K562 (cell line): Measurements from ENCODE around the gene TTLL11. TPM values are rescaled to one million over a fixed set of nuclear protein-coding genes. Genes with fewer than 3 reads are reported as not detected.
"Not testable (repeated sequence)": the region's sequence is repeated elsewhere in the genome, so short reads cannot be mapped to it uniquely, and the experiment has no call there.

Source experiments
- ATAC-seq: fragments of 200-7000 bp; cut with Tn5 transposase; 3 replicates; pipeline ENCODE4 v1.9.1; 2020; ENCODE audit warnings: moderate library complexity
- BruUV-seq: library from RNA; stranded (reverse); fragments of 400-500 nt; replicated peaks from 2 replicates; lab custom pipeline; 2021; lab: Mats Ljungman, UMichigan
- CTCF ChIA-PET: fragments of 300-600 bp; formaldehyde crosslinking; extraction: SDS; loops from one replicate; lab custom pipeline; 2021; ENCODE audit warnings: low intra/inter-chr PET ratio; lab: Yijun Ruan, JAX
- POLR2A ChIA-PET: fragments of 300-600, 350-650 bp; sonication (Branson Sonifier 250); formaldehyde crosslinking; extraction: SDS; loops from one replicate; lab custom pipeline; 2021; ENCODE audit warnings: antibody characterized with exemption, inconsistent platforms; lab: Yijun Ruan, JAX
- DNase-seq, 4 experiments: peaks; one replicate each; pipeline versions ENCODE4 v3.0.0 to v3.0.0-alpha.2; 2011 to 2018; ENCODE audit warnings: low spot score in 3 of 4, mixed read lengths in 3 of 4; ENCODE audit errors: extremely low read depth in 1 of 4
- FAIRE-seq: peaks from 2 replicates; lab custom pipeline; 2011; peaks lifted over from hg19 to GRCh38; lab: Jason Lieb, UNC
- H2AFZ ChIP-seq: 2 replicates; pipeline ENCODE4 v1.6.0; 2011; ENCODE audit warnings: low read depth, low read length, control low read depth, inconsistent platforms
- H3K27ac ChIP-seq: fragments of 200-600 bp; 3 replicates; pipeline ENCODE4 v1.8.0; 2011; ENCODE audit warnings: low read depth, mild to moderate bottlenecking, control low read depth, inconsistent platforms, low read length, moderate library complexity, mixed read lengths; ENCODE audit errors: extremely low read depth
- H3K27me3 ChIP-seq, 2 experiments: fragments of 300-600 bp in 1 of 2; 2 replicates in 1 of 2; 3 replicates in 1 of 2; pipeline versions ENCODE4 v1.6.0 to v1.8.0; 2011; ENCODE audit warnings: inconsistent platforms in 2 of 2, low read length in 2 of 2, mild to moderate bottlenecking in 1 of 2, mixed read lengths in 1 of 2, moderate library complexity in 1 of 2; ENCODE audit not compliant: control insufficient read depth in 2 of 2, insufficient read depth in 2 of 2
- H3K36me3 ChIP-seq: fragments of 300-600 bp; 3 replicates; pipeline ENCODE4 v1.8.0; 2011; ENCODE audit warnings: mild to moderate bottlenecking, low read length, inconsistent platforms; ENCODE audit not compliant: control insufficient read depth, insufficient read depth
- H3K4me1 ChIP-seq, 2 experiments: fragments of 200-600 bp in 1 of 2; replicated peaks in 1 of 2; 2 replicates in 1 of 2; 3 replicates in 1 of 2; pipeline versions ENCODE4 v1.5.1 to v1.8.0; 2011; ENCODE audit warnings: inconsistent platforms in 2 of 2, low read length in 2 of 2, mild to moderate bottlenecking in 1 of 2, mixed read lengths in 1 of 2, moderate library complexity in 1 of 2; ENCODE audit not compliant: control insufficient read depth in 2 of 2, insufficient read depth in 2 of 2
- H3K4me2 ChIP-seq: 2 replicates; pipeline ENCODE4 v1.6.1; 2011; ENCODE audit warnings: low read length, control low read depth, inconsistent platforms, mixed read lengths; ENCODE audit not compliant: insufficient read depth
- H3K4me3 ChIP-seq: fragments of 200-600 bp; sonication (generic), shearing (Covaris generic); 2 replicates; pipeline ENCODE4 v1.5.1; 2016; ENCODE audit warnings: control low read depth, inconsistent platforms
- H3K79me2 ChIP-seq: fragments of 200-600 bp; 3 replicates; pipeline ENCODE4 v1.8.0; 2011; ENCODE audit warnings: low read length, inconsistent platforms; ENCODE audit not compliant: control insufficient read depth, insufficient read depth
- H3K9ac ChIP-seq, 2 experiments: 2 replicates each; pipeline versions ENCODE4 v1.6.0 to v1.6.1; 2011; ENCODE audit warnings: low read depth in 2 of 2, low read length in 2 of 2, control low read depth in 1 of 2, inconsistent platforms in 1 of 2, mild to moderate bottlenecking in 1 of 2, mixed read lengths in 1 of 2; ENCODE audit not compliant: insufficient read depth in 1 of 2
- H3K9me1 ChIP-seq: one replicate; pipeline ENCODE4 v1.6.0; 2011; ENCODE audit warnings: inconsistent platforms, mild to moderate bottlenecking, low read length, moderate library complexity; ENCODE audit not compliant: control insufficient read depth, insufficient read depth
- H3K9me3 ChIP-seq: replicated peaks from 2 replicates; pipeline ENCODE4 v1.5.1; 2011; ENCODE audit warnings: low read depth, low read length, inconsistent platforms; ENCODE audit not compliant: control insufficient read depth, insufficient read depth
- H4K20me1 ChIP-seq: replicated peaks from 2 replicates; pipeline ENCODE4 v1.6.1; 2011; ENCODE audit warnings: low read length, inconsistent platforms, mixed read lengths; ENCODE audit not compliant: control insufficient read depth, insufficient read depth
- BCOR ChIP-seq: fragments of 450-650 bp; IDR thresholded peaks from 2 replicates; pipeline ENCODE4 v1.6.1; 2016
- CHD2 ChIP-seq: IDR thresholded peaks from 2 replicates; pipeline ENCODE4 v1.6.1; 2011; ENCODE audit warnings: low read depth, low read length
- HDAC6 ChIP-seq: IDR thresholded peaks from 2 replicates; pipeline ENCODE4 v1.6.1; 2012; ENCODE audit warnings: low read depth, mild to moderate bottlenecking, control low read depth, inconsistent platforms, low read length, moderate library complexity
- KDM1A ChIP-seq, 2 experiments: fragments of 450-650 bp; IDR thresholded peaks; 2 replicates each; pipeline ENCODE4 v1.6.1; 2016; ENCODE audit warnings: mild to moderate bottlenecking in 2 of 2
- PCBP2 ChIP-seq: fragments of 200-400 bp; formaldehyde crosslinking; IDR thresholded peaks from 2 replicates; pipeline ENCODE4 v1.6.1; 2018; ENCODE audit warnings: low read length, low read depth, mild to moderate bottlenecking, moderate library complexity; ENCODE audit not compliant: poor library complexity, severe bottlenecking
- RBM25 ChIP-seq: fragments of 200-400 bp; formaldehyde crosslinking; IDR thresholded peaks from 2 replicates; pipeline ENCODE4 v1.6.1; 2018; ENCODE audit warnings: low read length, low read depth, moderate library complexity; ENCODE audit not compliant: severe bottlenecking
- SMAD4 ChIP-seq: fragments of 250-450 bp; sonication (Bioruptor Pico); conservative IDR thresholded peaks from 2 replicates; pipeline ENCODE4 v1.8.0; 2021; ENCODE audit warnings: inconsistent platforms, mild to moderate bottlenecking, moderate library complexity
- WGBS: fragments of 100-300 bp; shearing (Covaris generic); methylation state at CpG from one replicate; pipeline ENCODE4 v1.1.6; 2016; ENCODE audit warnings: low coverage, mixed read lengths; ENCODE audit not compliant: insufficient coverage; ENCODE audit errors: missing lambda C conversion rate; 5-methylcytosine and 5-hydroxymethylcytosine counted together
- in situ Hi-C: fragments of 300-500 bp; cut with MboI; formaldehyde crosslinking; loops from 4 replicates; pipeline ENCODE4 v1.15.0; 2018; ENCODE audit warnings: inconsistent platforms, mixed read lengths
- intact Hi-C: fragments of 100-400 bp; cut with micrococcal nuclease; formaldehyde crosslinking; loops from 2 replicates; pipeline ENCODE4 v1.14.2; 2022
- polyA plus RNA-seq, 8 experiments: library from polyadenylated mRNA; depleted of rRNA in 4 of 8; stranded (reverse) in 5 of 8; unstranded in 3 of 8; fragments of >200 nt; fragmentation: Nextera tagmentation in 2 of 8; fragmentation: Illumina TruSeq in 1 of 8; extraction: Ambion mirVana in 2 of 8; extraction: Trizol in 1 of 8; gene quantifications; 2 replicates each; pipeline versions ENCODE4 v1.2.1 to v1.2.3, GENCODE V29; 2011 to 2014; ENCODE audit warnings: inconsistent platforms in 1 of 8, missing spikeins in 1 of 8
- total RNA-seq, 7 experiments: library from RNA; depleted of rRNA in 6 of 7; stranded (reverse); fragments of >200 nt in 6 of 7; fragmentation: Illumina TruSeq in 2 of 7; extraction: Trizol in 2 of 7; gene quantifications; 2 replicates each; pipeline versions ENCODE4 v1.2.1 to v1.2.3, GENCODE V29; 2011 to 2021; ENCODE audit warnings: low replicate concordance in 1 of 7
- TF ChIP-seq, protein P1 (sequence below): fragments of 250-450 bp; sonication (Bioruptor Pico); IDR thresholded peaks from 2 replicates; pipeline ENCODE4 v1.5.0; 2021

TTLL11 gene
- total and polyA plus RNA-seq, 9 of the 15 experiments (the other 6 are each of a cell fraction or from before 2014, with no cell fraction given): 0.83 to 4.4 (median 2.7) TPM

DNA sequence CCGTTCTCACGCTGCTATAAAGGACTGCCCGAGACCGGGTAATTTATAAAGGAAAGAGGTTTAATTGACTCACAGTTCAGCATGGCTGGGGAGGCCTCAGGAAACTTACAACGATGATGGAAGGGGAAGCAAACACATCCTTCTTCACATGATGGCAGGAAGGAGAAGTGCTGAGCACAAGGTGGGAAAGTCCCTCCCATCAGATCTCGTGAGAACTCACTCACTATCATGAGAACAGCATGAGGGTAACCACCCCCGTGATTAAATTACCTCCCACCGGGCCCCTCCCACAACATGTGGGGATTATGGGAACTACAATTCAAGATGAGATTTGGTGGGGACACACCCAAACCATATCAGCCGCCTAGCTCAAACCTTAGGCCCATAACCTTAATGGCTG, 24.1 kb upstream of the TTLL11 start:
- in situ Hi-C loops, H2AFZ ChIP-seq, H3K4me3 ChIP-seq, H3K9ac ChIP-seq, CTCF ChIA-PET, H4K20me1 ChIP-seq, FAIRE-seq, H3K79me2 ChIP-seq, H3K9me1 ChIP-seq, H3K27ac ChIP-seq, DNase-seq, BruUV-seq, intact Hi-C loops, H3K4me1 ChIP-seq, H3K4me2 ChIP-seq, H3K9me3 ChIP-seq, H3K36me3 ChIP-seq: not testable (repeated sequence)
- H3K27me3 ChIP-seq: peaks cover 0 to 21% of the 10 kb centered on the region in 2 experiments; a peak in 3 of 5 replicates
- POLR2A ChIA-PET: interaction anchor here (2.2 kb wide), 1 partner anchor 19 kb away, joined by 8 read pairs; no protein-coding TSS in a partner anchor
- TF ChIP-seq CHD2: peak; percentile 65
- peak; percentile 52 for ATAC-seq
- 32% methylated on average over 9 of the region's 9 CpGs for WGBS

DNA sequence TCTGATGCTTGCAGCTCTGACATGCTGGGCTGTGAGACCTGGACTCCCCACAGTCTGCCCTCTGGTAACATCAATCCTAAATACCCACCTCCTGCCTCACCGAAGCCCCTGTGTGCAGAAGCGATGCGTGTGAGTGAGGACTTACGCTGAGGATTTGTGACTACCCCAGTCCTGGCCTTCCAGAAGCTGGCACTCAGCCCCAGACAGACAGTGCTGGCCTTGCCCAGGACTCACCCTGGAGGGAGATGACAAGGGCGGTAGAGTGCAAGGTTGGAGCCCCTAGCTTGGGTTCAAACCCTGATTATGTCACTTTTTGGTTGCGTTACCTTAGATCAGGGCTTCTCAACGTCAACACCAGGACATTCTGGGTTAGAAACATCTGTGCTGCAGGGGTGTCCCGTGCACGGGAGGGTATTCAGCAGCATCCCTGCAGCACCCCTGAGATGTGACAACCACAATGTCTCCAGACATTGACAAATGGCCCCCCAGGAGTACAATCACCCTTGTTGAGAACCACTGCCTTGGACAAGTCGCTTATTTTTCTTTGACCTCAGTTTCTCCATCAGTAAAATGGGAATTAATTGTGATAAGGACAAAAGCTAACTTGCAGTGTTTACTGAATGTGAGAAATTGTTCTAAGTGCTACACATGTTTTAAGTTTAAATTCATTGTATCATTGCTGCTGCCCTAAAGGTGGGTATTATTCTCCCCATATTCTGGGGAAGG, 23.5 kb upstream of the TTLL11 start:
- POLR2A ChIA-PET: interaction anchor here (0.7 to 2.2 kb wide), 2 partner anchors 18 to 1354 kb away, joined by 3 to 8 read pairs; no protein-coding TSS in a partner anchor
- DNase-seq (no peak), ATAC-seq (no peak), FAIRE-seq (no peak)
- Histone ChIP-seq H3K4me3 (no peak overlapping the region), H2AFZ (no peak overlapping the region), H3K4me1 (no peaks in the 10 kb centered on the region), H3K27ac (no peak overlapping the region), H3K79me2 (no peaks in the 10 kb centered on the region), H3K27me3 (peaks cover 0 to 21% of the 10 kb centered on the region in 2 experiments; a peak in 3 of 5 replicates), H3K9ac (0 out of 4 replicates have a peak overlapping the region, but pooled peaks of 1 of the 2 experiments have one; percentile 23), H3K9me3 (no peaks in the 10 kb centered on the region; the same call in 1 of the 2 replicates), H3K4me2 (no peak overlapping the region), H4K20me1 (no peaks in the 10 kb centered on the region), H3K9me1 (no peaks in the 10 kb centered on the region), H3K36me3 (no peaks in the 10 kb centered on the region)
- no TSS peak for BruUV-seq
- CTCF ChIA-PET: no interaction called here
- 3% methylated on average over 10 of the region's 10 CpGs for WGBS
- intact Hi-C loops (no loop called here), in situ Hi-C loops (no loop called here)
- TF ChIP-seq BCOR (0 out of 2 replicates have a peak, but pooled peaks have one; percentile 17), PCBP2 (no peak), KDM1A (IDR thresholded peaks at IDR 0.05) (peak in 1 of 2 experiments; percentile 36; a peak in 1 of 4 replicates), RBM25 (peak; percentile 47), HDAC6 (no peak), SMAD4 (CRISPR knock-in tag) (no peak)
- TF ChIP-seq, protein P1, sequence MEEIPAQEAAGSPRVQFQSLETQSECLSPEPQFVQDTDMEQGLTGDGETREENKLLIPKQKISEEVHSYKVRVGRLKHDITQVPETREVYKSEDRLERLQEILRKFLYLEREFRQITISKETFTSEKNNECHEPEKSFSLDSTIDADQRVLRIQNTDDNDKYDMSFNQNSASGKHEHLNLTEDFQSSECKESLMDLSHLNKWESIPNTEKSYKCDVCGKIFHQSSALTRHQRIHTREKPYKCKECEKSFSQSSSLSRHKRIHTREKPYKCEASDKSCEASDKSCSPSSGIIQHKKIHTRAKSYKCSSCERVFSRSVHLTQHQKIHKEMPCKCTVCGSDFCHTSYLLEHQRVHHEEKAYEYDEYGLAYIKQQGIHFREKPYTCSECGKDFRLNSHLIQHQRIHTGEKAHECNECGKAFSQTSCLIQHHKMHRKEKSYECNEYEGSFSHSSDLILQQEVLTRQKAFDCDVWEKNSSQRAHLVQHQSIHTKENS (CRISPR knock-in tag): no peak
- TF ChIP-seq, all 486 proteins: peak for 3
